IMR-90 (cell line): ENCODE measurements around the gene LONRF3. TPM values are rescaled to one million over a fixed set of nuclear protein-coding genes. Genes with fewer than 3 reads are reported as not detected.

Source experiments
- ATAC-seq: fragments of 200-7000 bp; cut with Tn5 transposase; 2 replicates; pipeline ENCODE4 v1.9.1; 2020; ENCODE audit warnings: low read depth, mild to moderate bottlenecking, moderate library complexity
- BruUV-seq: library from RNA; stranded (reverse); fragments of 400-500 nt; replicated peaks from 2 replicates; lab custom pipeline; 2021; lab: Mats Ljungman, UMichigan
- CTCF ChIA-PET: fragments of 300-600 bp; formaldehyde crosslinking; extraction: SDS; loops from one replicate; lab custom pipeline; 2021; ENCODE audit warnings: antibody characterized with exemption; lab: Yijun Ruan, JAX
- POLR2A ChIA-PET: fragments of 300-600 bp; sonication (Branson Sonifier 250); formaldehyde crosslinking; loops from one replicate; lab custom pipeline; 2022; ENCODE audit warnings: antibody characterized with exemption; ENCODE audit not compliant: unreplicated experiment; lab: Charles Lee
- DNase-seq: peaks from one replicate; pipeline ENCODE4 v3.0.0; 2013
- H2AFZ ChIP-seq: replicated peaks from 2 replicates; pipeline ENCODE3; 2013; ENCODE audit warnings: low read length, mild to moderate bottlenecking; ENCODE audit not compliant: poor library complexity
- H2AK5ac ChIP-seq: 2 replicates; pipeline ENCODE4 v1.6.1; 2013; ENCODE audit warnings: low read depth, low read length, inconsistent platforms
- H2AK9ac ChIP-seq: replicated peaks from 2 replicates; pipeline ENCODE3; 2013; ENCODE audit warnings: mild to moderate bottlenecking, low read depth, low read length, moderate library complexity; ENCODE audit not compliant: poor library complexity
- H2BK120ac ChIP-seq: 2 replicates; pipeline ENCODE4 v1.6.1; 2013; ENCODE audit warnings: low read depth, low read length, inconsistent platforms
- H2BK15ac ChIP-seq: 3 replicates; pipeline ENCODE4 v1.6.1; 2013; ENCODE audit warnings: low read depth, low read length, inconsistent platforms
- H2BK20ac ChIP-seq: 2 replicates; pipeline ENCODE4 v1.6.1; 2013; ENCODE audit warnings: low read depth, mild to moderate bottlenecking, inconsistent platforms, low read length, moderate library complexity
- H2BK5ac ChIP-seq: 2 replicates; pipeline ENCODE4 v1.6.1; 2013; ENCODE audit warnings: mild to moderate bottlenecking, low read depth, low read length, inconsistent platforms; ENCODE audit not compliant: poor library complexity, severe bottlenecking
- H3K14ac ChIP-seq: replicated peaks from 2 replicates; pipeline ENCODE4 v1.6.1; 2013; ENCODE audit warnings: low read depth, low read length, inconsistent platforms
- H3K18ac ChIP-seq: 2 replicates; pipeline ENCODE4 v1.6.1; 2013; ENCODE audit warnings: low read depth, low read length, control low read depth
- H3K23ac ChIP-seq: 2 replicates; pipeline ENCODE4 v1.6.1; 2013; ENCODE audit warnings: low read depth, low read length, inconsistent platforms
- H3K27ac ChIP-seq: 2 replicates; pipeline ENCODE4 v1.5.1; 2013; ENCODE audit warnings: mild to moderate bottlenecking, control low read depth, low read length; ENCODE audit not compliant: insufficient read depth
- H3K27me3 ChIP-seq: 2 replicates; pipeline ENCODE4 v1.6.1; 2013; ENCODE audit warnings: low read length; ENCODE audit not compliant: control insufficient read depth, insufficient read depth
- H3K36me3 ChIP-seq: 2 replicates; pipeline ENCODE4 v1.6.1; 2013; ENCODE audit warnings: low read length, mixed read lengths; ENCODE audit not compliant: control insufficient read depth, insufficient read depth
- H3K4ac ChIP-seq: 2 replicates; pipeline ENCODE4 v1.6.1; 2013; ENCODE audit warnings: low read depth, low read length, inconsistent platforms
- H3K4me1 ChIP-seq: 2 replicates; pipeline ENCODE4 v1.6.1; 2013; ENCODE audit warnings: low read length, mixed read lengths; ENCODE audit not compliant: control insufficient read depth, insufficient read depth
- H3K4me2 ChIP-seq: 2 replicates; pipeline ENCODE4 v1.6.1; 2013; ENCODE audit warnings: low read depth, mild to moderate bottlenecking, control low read depth, low read length, moderate library complexity
- H3K4me3 ChIP-seq: 2 replicates; pipeline ENCODE4 v1.5.1; 2013; ENCODE audit warnings: low read depth, mild to moderate bottlenecking, control low read depth, low read length, moderate library complexity; ENCODE audit not compliant: insufficient read depth
- H3K56ac ChIP-seq: 2 replicates; pipeline ENCODE4 v1.6.1; 2013; ENCODE audit warnings: low read length, inconsistent platforms; ENCODE audit not compliant: insufficient read depth; ENCODE audit errors: extremely low read depth
- H3K79me1 ChIP-seq, 2 experiments: 2 replicates each; pipeline ENCODE4 v1.6.1; 2013; ENCODE audit warnings: low read length in 2 of 2, inconsistent platforms in 1 of 2, low read depth in 1 of 2
- H3K9ac ChIP-seq: 2 replicates; pipeline ENCODE4 v1.6.1; 2013; ENCODE audit warnings: low read depth, low read length, control low read depth
- H3K9me1 ChIP-seq: 2 replicates; pipeline ENCODE4 v1.6.1; 2013; ENCODE audit warnings: low read length, inconsistent platforms; ENCODE audit not compliant: insufficient read depth
- H3K9me3 ChIP-seq: 2 replicates; pipeline ENCODE4 v1.6.1; 2013; ENCODE audit warnings: low read length; ENCODE audit not compliant: control insufficient read depth, insufficient read depth
- H4K20me1 ChIP-seq: 2 replicates; pipeline ENCODE4 v1.6.1; 2013; ENCODE audit warnings: low read length, inconsistent platforms; ENCODE audit not compliant: insufficient read depth
- H4K5ac ChIP-seq: 2 replicates; pipeline ENCODE4 v1.6.1; 2013; ENCODE audit warnings: mild to moderate bottlenecking, low read depth, low read length, control low read depth
- H4K8ac ChIP-seq, 2 experiments: 2 replicates each; pipeline ENCODE4 v1.6.1; 2013; ENCODE audit warnings: low read depth in 2 of 2, low read length in 2 of 2, control low read depth in 1 of 2, inconsistent platforms in 1 of 2
- H4K91ac ChIP-seq: 2 replicates; pipeline ENCODE4 v1.6.1; 2013; ENCODE audit warnings: low read depth, low read length, inconsistent platforms; ENCODE audit not compliant: insufficient read depth
- BHLHE40 ChIP-seq: fragments of 150-350 bp; IDR thresholded peaks from 2 replicates; pipeline ENCODE4 v1.6.1; 2016; ENCODE audit warnings: mild to moderate bottlenecking, low read depth, low read length
- CEBPB ChIP-seq: IDR thresholded peaks from 2 replicates; pipeline ENCODE4 v1.6.1; 2012; ENCODE audit warnings: low read depth, low read length, improper control_type of control experiment
- CHD1 ChIP-seq: IDR thresholded peaks from 2 replicates; pipeline ENCODE4 v1.6.1; 2012; ENCODE audit warnings: low read depth, low read length, improper control_type of control experiment
- CTCF ChIP-seq: conservative IDR thresholded peaks from 2 replicates; pipeline ENCODE4 v1.5.1; 2012; ENCODE audit warnings: mild to moderate bottlenecking, low read depth, low read length, improper control_type of control experiment
- ELK1 ChIP-seq: fragments of 150-350 bp; IDR thresholded peaks from 2 replicates; pipeline ENCODE4 v1.6.1; 2016; ENCODE audit warnings: low read depth, mild to moderate bottlenecking, low read length, moderate library complexity, borderline replicate concordance
- FOS ChIP-seq: fragments of 150-350 bp; IDR thresholded peaks from 2 replicates; pipeline ENCODE4 v1.6.1; 2016; ENCODE audit warnings: low read depth, low read length
- MAFK ChIP-seq: IDR thresholded peaks from 2 replicates; pipeline ENCODE4 v1.6.1; 2012; ENCODE audit warnings: low read depth, low read length, improper control_type of control experiment
- MAZ ChIP-seq: IDR thresholded peaks from 2 replicates; pipeline ENCODE4 v1.6.1; 2012; ENCODE audit warnings: low read depth, mild to moderate bottlenecking, low read length, improper control_type of control experiment, moderate library complexity, borderline replicate concordance
- MXI1 ChIP-seq: IDR thresholded peaks from 2 replicates; pipeline ENCODE4 v1.6.1; 2012; ENCODE audit warnings: low read depth, mild to moderate bottlenecking, low read length, moderate library complexity, borderline replicate concordance
- NFE2L2 ChIP-seq: fragments of 150-350 bp; IDR thresholded peaks from 2 replicates; pipeline ENCODE4 v1.6.1; 2016; ENCODE audit warnings: low read depth, mild to moderate bottlenecking, low read length
- POLR2A ChIP-seq: IDR thresholded peaks from 2 replicates; pipeline ENCODE4 v1.6.1; 2012; ENCODE audit warnings: mild to moderate bottlenecking, low read depth, low read length
- RAD21 ChIP-seq: IDR thresholded peaks from 2 replicates; pipeline ENCODE4 v1.6.1; 2012; ENCODE audit warnings: low read length, improper control_type of control experiment
- RCOR1 ChIP-seq: IDR thresholded peaks from 2 replicates; pipeline ENCODE4 v1.6.1; 2012; ENCODE audit warnings: mild to moderate bottlenecking, low read length, improper control_type of control experiment; ENCODE audit not compliant: insufficient replicate concordance
- RFX5 ChIP-seq: IDR thresholded peaks from 2 replicates; pipeline ENCODE4 v1.8.0; 2012; ENCODE audit warnings: low read depth, mild to moderate bottlenecking, low read length, moderate library complexity
- SMC3 ChIP-seq: fragments of 150-350 bp; IDR thresholded peaks from 2 replicates; pipeline ENCODE4 v1.6.1; 2016; ENCODE audit warnings: low read depth, mild to moderate bottlenecking, antibody characterized with exemption, low read length, moderate library complexity
- USF2 ChIP-seq: fragments of 150-350 bp; IDR thresholded peaks from 2 replicates; pipeline ENCODE4 v1.6.1; 2017; ENCODE audit warnings: mild to moderate bottlenecking, antibody characterized with exemption, low read length, low read depth
- WGBS, 2 experiments: methylation state at CpG; one replicate each; pipeline versions ENCODE4 v1.1.5 to v1.1.7; 2013; ENCODE audit warnings: missing lambda C conversion rate in 2 of 2; ENCODE audit not compliant: insufficient read length in 1 of 2; ENCODE audit errors: extremely low coverage in 2 of 2; 5-methylcytosine and 5-hydroxymethylcytosine counted together
- dilution Hi-C: fragments of 300-500 bp; cut with HindIII; formaldehyde crosslinking; loops from one replicate; pipeline ENCODE4 v1.14.3; 2018; ENCODE audit warnings: low sequenced_read_pairs; ENCODE audit not compliant: unreplicated experiment
- in situ Hi-C: fragments of 300-500 bp; cut with MboI; formaldehyde crosslinking; loops from 3 replicates; pipeline ENCODE4 v1.14.3; 2019; ENCODE audit warnings: low sequenced_read_pairs, inconsistent platforms, mixed read lengths
- intact Hi-C: fragments of 100-400 bp; cut with micrococcal nuclease; formaldehyde crosslinking; loops from 2 replicates; pipeline ENCODE4 v1.10.0; 2022
- polyA plus RNA-seq, 3 experiments: library from polyadenylated mRNA; depleted of rRNA; stranded (reverse); fragments of >200 nt; gene quantifications; 2 replicates each; pipeline ENCODE4 v1.2.3, GENCODE V29; 2012; ENCODE audit warnings: low replicate concordance in 1 of 3
- total RNA-seq: library from RNA; depleted of rRNA; stranded (reverse); fragments of >200 nt; gene quantifications from 2 replicates; pipeline ENCODE4 v1.2.3, GENCODE V29; 2012

LONRF3 gene
- total and polyA plus RNA-seq, 2 of the 4 experiments (the other 2 are of a cell fraction) = not detected

GRCh38 chrX:118990512-118991227, 16.3 kb downstream of the LONRF3 start:
- H3K9me3 ChIP-seq = no peaks in the 10 kb centered on the region
- H2BK15ac ChIP-seq = no peak overlapping the region
- in situ Hi-C loops = no loop called here
- H3K4me1 ChIP-seq = no peaks in the 10 kb centered on the region
- no peak overlapping the region for H2AFZ ChIP-seq
- DNase-seq (no peak), ATAC-seq (no peak)
- CTCF ChIA-PET = interaction anchor here (0.5 kb wide), 1 partner anchor 214 kb away, joined by 3 read pairs; no protein-coding TSS in a partner anchor
- no peak overlapping the region for H3K18ac ChIP-seq
- no peak overlapping the region for H3K4ac ChIP-seq
- BruUV-seq = no TSS peak
- intact Hi-C loops = no loop called here
- no peak overlapping the region for H4K8ac ChIP-seq
- H3K56ac ChIP-seq = no peak overlapping the region
- H2AK9ac ChIP-seq = no peak overlapping the region
- no peaks in the 10 kb centered on the region for H4K20me1 ChIP-seq
- no peak overlapping the region for H3K23ac ChIP-seq
- 100% methylated on average over 1 of the region's 11 CpGs; no CpG with 5 or more reads in 1 of the 2 experiments for WGBS, 2 experiments
- no peak overlapping the region for H2BK120ac ChIP-seq
- TF ChIP-seq MXI1 (no peak), POLR2A (no peak), USF2 (no peak), FOS (no peak), CEBPB (no peak), RAD21 (no peak), CTCF (no peak), BHLHE40 (no peak), RFX5 (no peak), RCOR1 (no peak), SMC3 (no peak), MAZ (no peak), ELK1 (no peak), CHD1 (no peak), MAFK (no peak), NFE2L2 (no peak)
- H4K5ac ChIP-seq = no peak overlapping the region
- H2BK20ac ChIP-seq = no peak overlapping the region
- no peak overlapping the region for H3K4me3 ChIP-seq
- dilution Hi-C loops = no loop called here
- H3K9me1 ChIP-seq = no peaks in the 10 kb centered on the region
- H2BK5ac ChIP-seq = no peak overlapping the region
- peaks cover 5% of the 10 kb centered on the region for H3K27me3 ChIP-seq
- no peak overlapping the region for H4K91ac ChIP-seq
- no peak overlapping the region for H3K14ac ChIP-seq
- H3K4me2 ChIP-seq = no peak overlapping the region
- no peak overlapping the region for H3K27ac ChIP-seq
- no peaks in the 10 kb centered on the region for H3K79me1 ChIP-seq
- no peak overlapping the region for H2AK5ac ChIP-seq
- POLR2A ChIA-PET = no interaction called here
- H3K36me3 ChIP-seq = no peaks in the 10 kb centered on the region
- no peak overlapping the region for H3K9ac ChIP-seq
